Transverse colon (tissue), 4 donors: ENCODE measurements around the gene SLC35F1.

Source experiments
- CTCF ChIP-seq, 5 experiments: fragments of 200-600 bp in 3 of 5; fragments of 450-650 bp in 2 of 5; sonication (generic) in 3 of 5; IDR thresholded peaks; 1 replicate in 2 of 5; 2 replicates in 3 of 5; pipeline ENCODE4 v1.5.1; 2016 to 2017; ENCODE audit warnings: antibody characterized with exemption in 5 of 5, inconsistent platforms in 3 of 5, mild to moderate bottlenecking in 2 of 5, moderate library complexity in 1 of 5
- POLR2AphosphoS5 ChIP-seq, 3 donors: sonication (generic); formaldehyde crosslinking; IDR thresholded peaks; one replicate each; pipeline ENCODE4 v1.6.1; 2016; ENCODE audit warnings: antibody characterized with exemption in 3 of 3

GRCh38 chr6:118326712-118327111 lies 419.6 kb downstream of the SLC35F1 start:
- TF ChIP-seq CTCF (IDR thresholded peaks at IDR 0.05) (no peak), POLR2AphosphoS5 (IDR thresholded peaks at IDR 0.05) (peak in 2 of 3 donors; percentile 28 to 32)
